Left ventricle myocardium inferior (tissue), 1 donor: Measurements from ENCODE around the gene CYLD. TPM values are rescaled to one million over a fixed set of nuclear protein-coding genes. Genes with fewer than 3 reads are reported as not detected.

ENCODE experiments used
- DNase-seq: peaks from one replicate; pipeline ENCODE4 v3.0.0-alpha.2; 2020
- H3K27ac ChIP-seq: fragments of 200-600 bp; replicated peaks from 2 replicates; pipeline ENCODE4 v1.8.0; 2021
- H3K27me3 ChIP-seq: fragments of 200-600 bp; 2 replicates; pipeline ENCODE4 v1.8.0; 2021; ENCODE audit warnings: low read depth
- H3K36me3 ChIP-seq: fragments of 200-600 bp; 2 replicates; pipeline ENCODE4 v1.8.0; 2021
- H3K4me1 ChIP-seq: fragments of 200-600 bp; 2 replicates; pipeline ENCODE4 v1.8.0; 2021
- H3K4me3 ChIP-seq: fragments of 200-600 bp; 2 replicates; pipeline ENCODE4 v1.8.0; 2021; ENCODE audit warnings: mild to moderate bottlenecking, moderate library complexity
- H3K9me3 ChIP-seq: fragments of 200-600 bp; replicated peaks from 2 replicates; pipeline ENCODE4 v1.8.0; 2021
- intact Hi-C: fragments of 100-400 bp; cut with micrococcal nuclease; formaldehyde crosslinking; loops from one replicate; pipeline ENCODE4 v1.11.0; 2022
- total RNA-seq: library from RNA; stranded (reverse); fragmentation: NEBNext Ultra II Directional; extraction: Animal tissue kit (Norgen Biotek cat#: 25700); gene quantifications from one replicate; pipeline ENCODE4 v1.2.1, GENCODE V29; 2021
- TF ChIP-seq, protein P1 (sequence below): fragments of 200-600 bp; IDR thresholded peaks from 2 replicates; pipeline ENCODE4 v1.8.0; 2021; ENCODE audit warnings: antibody characterized with exemption, mild to moderate bottlenecking, borderline replicate concordance
- donor health status: DM: no; HTN: yes; CAD: no; lungs with severe emphysema.

The CYLD gene
- total RNA-seq, 1 donor from 2014 or later = 36.0 TPM

DNA sequence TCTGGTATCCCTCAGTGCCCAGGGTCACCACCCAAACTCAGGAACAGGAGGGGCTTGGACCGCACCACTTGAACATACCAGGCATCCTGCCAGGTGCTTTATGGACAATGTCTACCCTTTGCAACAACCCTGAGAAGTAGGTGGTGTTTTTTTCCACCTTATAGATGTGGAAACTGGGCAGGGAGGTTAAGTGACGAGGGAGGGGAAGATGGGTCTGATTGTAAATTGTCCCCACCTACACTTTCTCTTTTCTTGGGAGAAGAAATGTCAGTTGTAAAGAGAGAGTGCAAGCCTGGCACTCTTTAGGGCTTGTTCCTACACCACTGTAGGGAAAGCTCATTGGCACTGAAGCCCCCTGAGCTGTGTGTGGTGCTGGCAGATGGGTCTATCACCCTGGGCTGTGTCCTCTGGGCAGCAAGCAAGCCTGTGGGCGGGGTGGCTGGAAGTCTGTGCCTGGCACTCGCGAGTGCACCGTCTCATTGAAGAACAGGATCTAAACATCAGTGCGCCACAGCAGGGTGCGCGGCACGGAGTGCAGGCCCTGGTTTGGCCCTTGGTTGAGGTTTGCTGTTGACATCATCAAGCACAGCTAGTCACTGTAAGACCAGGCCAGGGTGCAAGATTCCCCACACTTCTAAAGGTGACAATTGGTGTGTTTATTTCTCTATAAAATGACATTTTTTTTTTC is 33.4 kb upstream of the CYLD start:
- intact Hi-C loops = no loop called here
- no peaks in the 10 kb centered on the region for H3K27me3 ChIP-seq
- H3K4me1 ChIP-seq = peaks cover 15% of the 10 kb centered on the region
- H3K9me3 ChIP-seq = peaks cover 20% of the 10 kb centered on the region
- H3K36me3 ChIP-seq = peaks cover 5% of the 10 kb centered on the region
- no peak overlapping the region for H3K4me3 ChIP-seq
- peak overlapping the region; percentile 25 for H3K27ac ChIP-seq
- TF ChIP-seq, protein P1, sequence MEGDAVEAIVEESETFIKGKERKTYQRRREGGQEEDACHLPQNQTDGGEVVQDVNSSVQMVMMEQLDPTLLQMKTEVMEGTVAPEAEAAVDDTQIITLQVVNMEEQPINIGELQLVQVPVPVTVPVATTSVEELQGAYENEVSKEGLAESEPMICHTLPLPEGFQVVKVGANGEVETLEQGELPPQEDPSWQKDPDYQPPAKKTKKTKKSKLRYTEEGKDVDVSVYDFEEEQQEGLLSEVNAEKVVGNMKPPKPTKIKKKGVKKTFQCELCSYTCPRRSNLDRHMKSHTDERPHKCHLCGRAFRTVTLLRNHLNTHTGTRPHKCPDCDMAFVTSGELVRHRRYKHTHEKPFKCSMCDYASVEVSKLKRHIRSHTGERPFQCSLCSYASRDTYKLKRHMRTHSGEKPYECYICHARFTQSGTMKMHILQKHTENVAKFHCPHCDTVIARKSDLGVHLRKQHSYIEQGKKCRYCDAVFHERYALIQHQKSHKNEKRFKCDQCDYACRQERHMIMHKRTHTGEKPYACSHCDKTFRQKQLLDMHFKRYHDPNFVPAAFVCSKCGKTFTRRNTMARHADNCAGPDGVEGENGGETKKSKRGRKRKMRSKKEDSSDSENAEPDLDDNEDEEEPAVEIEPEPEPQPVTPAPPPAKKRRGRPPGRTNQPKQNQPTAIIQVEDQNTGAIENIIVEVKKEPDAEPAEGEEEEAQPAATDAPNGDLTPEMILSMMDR = no peak
- no peak for DNase-seq

DNA sequence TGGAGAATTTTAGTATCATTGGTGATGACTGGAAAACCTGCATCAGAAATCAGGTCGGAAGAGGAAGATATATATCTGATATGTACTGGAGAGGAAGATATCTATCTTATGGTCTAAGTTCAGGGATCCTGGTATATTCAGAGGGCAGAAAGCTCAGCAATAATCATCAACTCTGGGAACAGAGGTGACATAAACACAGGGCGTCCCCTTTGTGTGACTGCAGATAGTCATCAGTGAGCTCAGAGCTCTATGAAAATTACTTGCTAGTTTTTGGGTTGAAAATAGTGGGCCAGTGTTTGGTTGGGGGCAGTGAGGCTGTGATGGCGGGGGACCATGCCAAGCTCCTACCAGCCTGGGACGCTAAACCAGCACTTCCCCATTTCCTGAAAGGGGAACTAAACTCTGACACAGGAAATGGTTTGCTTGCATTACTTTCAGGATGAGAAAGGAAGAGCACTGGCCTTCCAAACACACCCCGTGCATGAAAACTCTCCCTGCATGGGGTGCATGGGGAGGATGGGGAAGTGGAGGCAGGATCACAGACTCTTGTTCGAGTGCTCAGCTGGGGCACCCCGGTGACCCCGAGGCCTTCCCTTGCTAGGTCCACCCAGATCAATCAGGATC is 32.7 kb upstream of the CYLD start:
- peak overlapping the region; percentile 25 for H3K27ac ChIP-seq
- TF ChIP-seq, protein P1 = no peak
- intact Hi-C loops = no loop called here
- no peaks in the 10 kb centered on the region for H3K27me3 ChIP-seq
- peaks cover under 1% of the 10 kb centered on the region for H3K36me3 ChIP-seq
- no peak overlapping the region for H3K4me3 ChIP-seq
- peaks cover 15% of the 10 kb centered on the region for H3K4me1 ChIP-seq
- H3K9me3 ChIP-seq = peaks cover 14% of the 10 kb centered on the region
- DNase-seq = no peak

DNA sequence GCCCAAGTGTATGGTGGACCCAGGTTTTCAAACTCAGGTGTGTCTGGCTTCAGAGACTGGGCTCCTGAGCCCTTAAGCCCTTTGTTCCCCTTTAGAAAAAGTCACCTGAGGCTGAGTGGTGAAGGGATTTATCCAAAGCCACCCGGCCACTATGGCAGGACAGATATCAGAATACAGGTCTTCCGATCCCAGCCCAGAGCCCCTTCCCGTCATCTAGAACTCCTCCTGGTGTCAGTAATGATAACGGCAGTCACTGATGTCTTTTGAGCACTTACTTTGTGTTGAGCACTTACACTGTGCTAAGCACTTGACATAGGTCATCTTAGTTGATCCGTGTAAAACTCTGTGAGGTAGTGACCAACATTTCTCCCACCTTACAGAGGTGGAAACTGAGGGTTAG is 31.9 kb upstream of the CYLD start:
- Histone ChIP-seq H3K36me3 (no peaks in the 10 kb centered on the region), H3K4me1 (peaks cover 15% of the 10 kb centered on the region), H3K27me3 (no peaks in the 10 kb centered on the region), H3K4me3 (no peak overlapping the region), H3K27ac (no peak overlapping the region), H3K9me3 (peaks cover 6% of the 10 kb centered on the region)
- intact Hi-C loops = no loop called here
- no peak for DNase-seq
- TF ChIP-seq, protein P1 = no peak

DNA sequence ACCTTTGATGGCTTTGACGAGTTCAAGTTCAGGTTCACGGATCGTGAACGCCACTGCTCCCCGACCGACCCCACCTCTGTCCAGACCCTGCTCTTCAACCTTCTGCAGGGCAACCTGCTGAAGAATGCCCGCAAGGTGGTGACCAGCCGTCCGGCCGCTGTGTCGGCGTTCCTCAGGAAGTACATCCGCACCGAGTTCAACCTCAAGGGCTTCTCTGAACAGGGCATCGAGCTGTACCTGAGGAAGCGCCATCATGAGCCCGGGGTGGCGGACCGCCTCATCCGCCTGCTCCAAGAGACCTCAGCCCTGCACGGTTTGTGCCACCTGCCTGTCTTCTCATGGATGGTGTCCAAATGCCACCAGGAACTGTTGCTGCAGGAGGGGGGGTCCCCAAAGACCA is 30.8 kb upstream of the CYLD start:
- no peaks in the 10 kb centered on the region for H3K9me3 ChIP-seq
- DNase-seq = no peak
- no peak overlapping the region for H3K4me3 ChIP-seq
- peaks cover 15% of the 10 kb centered on the region for H3K4me1 ChIP-seq
- no peaks in the 10 kb centered on the region for H3K27me3 ChIP-seq
- H3K36me3 ChIP-seq = no peaks in the 10 kb centered on the region
- intact Hi-C loops = no loop called here
- no peak overlapping the region for H3K27ac ChIP-seq
- TF ChIP-seq, protein P1 = no peak

DNA sequence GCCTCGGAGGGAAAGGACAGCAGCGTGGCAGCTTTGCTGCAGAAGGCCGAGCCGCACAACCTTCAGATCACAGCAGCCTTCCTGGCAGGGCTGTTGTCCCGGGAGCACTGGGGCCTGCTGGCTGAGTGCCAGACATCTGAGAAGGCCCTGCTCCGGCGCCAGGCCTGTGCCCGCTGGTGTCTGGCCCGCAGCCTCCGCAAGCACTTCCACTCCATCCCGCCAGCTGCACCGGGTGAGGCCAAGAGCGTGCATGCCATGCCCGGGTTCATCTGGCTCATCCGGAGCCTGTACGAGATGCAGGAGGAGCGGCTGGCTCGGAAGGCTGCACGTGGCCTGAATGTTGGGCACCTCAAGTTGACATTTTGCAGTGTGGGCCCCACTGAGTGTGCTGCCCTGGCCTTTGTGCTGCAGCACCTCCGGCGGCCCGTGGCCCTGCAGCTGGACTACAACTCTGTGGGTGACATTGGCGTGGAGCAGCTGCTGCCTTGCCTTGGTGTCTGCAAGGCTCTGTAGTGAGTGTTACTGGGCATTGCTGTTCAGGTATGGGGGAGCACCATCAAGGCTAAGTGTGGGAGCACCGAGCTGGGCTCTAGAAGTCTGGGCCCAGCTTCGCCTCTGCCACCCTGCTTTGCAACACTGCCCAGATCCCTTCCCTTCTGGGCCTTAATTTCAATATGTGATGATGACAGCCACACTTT is 29.9 kb upstream of the CYLD start:
- peak; percentile 59 for DNase-seq
- Histone ChIP-seq H3K27me3 (no peaks in the 10 kb centered on the region), H3K9me3 (no peaks in the 10 kb centered on the region), H3K4me3 (no peak overlapping the region), H3K4me1 (peaks cover 15% of the 10 kb centered on the region), H3K36me3 (no peaks in the 10 kb centered on the region), H3K27ac (peak overlapping the region; percentile 36)
- TF ChIP-seq, protein P1 = no peak
- intact Hi-C loops = no loop called here
